GM19455 (cell line): Measurements from ENCODE around the gene TTLL12.

Experiments used
- ATAC-seq: cut with Tn5 transposase; IDR thresholded peaks from one replicate; pipeline ENCODE4 v1.9.1; 2021; ENCODE audit not compliant: unreplicated experiment

Gene TTLL12

GRCh38 chr22:43174941-43175531 is 11.9 kb downstream of the TTLL12 start:
- ATAC-seq, result no peak

- no peak for ATAC-seq
Observed at GRCh38 chr22:43173976-43174720, 12.8 kb downstream of the TTLL12 start.

GRCh38 chr22:43173566-43173965 is 13.4 kb downstream of the TTLL12 start:
- ATAC-seq, result no peak

GRCh38 chr22:43172191-43172590 is 14.7 kb downstream of the TTLL12 start:
- no peak for ATAC-seq

- no peak for ATAC-seq
Observed at GRCh38 chr22:43171607-43172006, 15.3 kb downstream of the TTLL12 start.

- ATAC-seq, result no peak
Observed at GRCh38 chr22:43171019-43171491, 15.9 kb downstream of the TTLL12 start.

GRCh38 chr22:43170131-43170480 is 16.8 kb downstream of the TTLL12 start:
- no peak for ATAC-seq

- ATAC-seq, result no peak
Observed at GRCh38 chr22:43169310-43170130, 17.4 kb downstream of the TTLL12 start.

GRCh38 chr22:43168471-43169309 is 18.2 kb downstream of the TTLL12 start:
- no peak for ATAC-seq

GRCh38 chr22:43167001-43167589 is 19.8 kb downstream of the TTLL12 start:
- ATAC-seq, result no peak

GRCh38 chr22:43166132-43166930 is 20.6 kb downstream of the TTLL12 start:
- ATAC-seq, result no peak

- no peak for ATAC-seq
Observed at GRCh38 chr22:43164636-43165035, 22.3 kb downstream of the TTLL12 start.

GRCh38 chr22:43163241-43163795 is 23.6 kb downstream of the TTLL12 start:
- no peak for ATAC-seq

- ATAC-seq, result no peak
Observed at GRCh38 chr22:43162412-43163150, 24.4 kb downstream of the TTLL12 start.

- no peak for ATAC-seq
Observed at GRCh38 chr22:43160497-43161126, 26.3 kb downstream of the TTLL12 start.

GRCh38 chr22:43159484-43160178 is 27.3 kb downstream of the TTLL12 start:
- ATAC-seq, result no peak

GRCh38 chr22:43158778-43159483 is 28.0 kb downstream of the TTLL12 start:
- ATAC-seq, result no peak
